ENCODE measurements around the gene ZNF17.

DNA sequence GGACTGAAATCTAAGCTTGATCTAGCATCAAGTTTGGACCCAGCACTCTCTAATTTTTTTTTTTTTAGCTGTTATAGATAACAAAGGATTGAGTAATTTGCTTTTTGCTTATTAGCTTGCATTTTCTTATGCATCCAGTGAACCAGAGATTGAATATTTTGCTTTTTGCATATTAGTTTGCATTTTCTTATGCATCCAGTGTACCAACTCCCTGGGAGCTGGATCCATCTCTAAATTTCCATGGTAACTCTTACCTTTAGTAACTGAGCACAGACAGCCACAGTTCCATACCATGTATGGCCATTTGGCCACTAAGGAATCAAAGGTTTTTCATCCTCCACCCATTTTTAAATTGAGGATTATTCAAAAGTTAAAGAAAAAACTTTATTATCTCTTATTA, 30.0 kb upstream of the ZNF17 start:
- TF ChIP-seq, protein P1, sequence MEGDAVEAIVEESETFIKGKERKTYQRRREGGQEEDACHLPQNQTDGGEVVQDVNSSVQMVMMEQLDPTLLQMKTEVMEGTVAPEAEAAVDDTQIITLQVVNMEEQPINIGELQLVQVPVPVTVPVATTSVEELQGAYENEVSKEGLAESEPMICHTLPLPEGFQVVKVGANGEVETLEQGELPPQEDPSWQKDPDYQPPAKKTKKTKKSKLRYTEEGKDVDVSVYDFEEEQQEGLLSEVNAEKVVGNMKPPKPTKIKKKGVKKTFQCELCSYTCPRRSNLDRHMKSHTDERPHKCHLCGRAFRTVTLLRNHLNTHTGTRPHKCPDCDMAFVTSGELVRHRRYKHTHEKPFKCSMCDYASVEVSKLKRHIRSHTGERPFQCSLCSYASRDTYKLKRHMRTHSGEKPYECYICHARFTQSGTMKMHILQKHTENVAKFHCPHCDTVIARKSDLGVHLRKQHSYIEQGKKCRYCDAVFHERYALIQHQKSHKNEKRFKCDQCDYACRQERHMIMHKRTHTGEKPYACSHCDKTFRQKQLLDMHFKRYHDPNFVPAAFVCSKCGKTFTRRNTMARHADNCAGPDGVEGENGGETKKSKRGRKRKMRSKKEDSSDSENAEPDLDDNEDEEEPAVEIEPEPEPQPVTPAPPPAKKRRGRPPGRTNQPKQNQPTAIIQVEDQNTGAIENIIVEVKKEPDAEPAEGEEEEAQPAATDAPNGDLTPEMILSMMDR (IDR thresholded peaks at IDR 0.05; ENCODE audit: insufficient read depth, low read length) = no peak
- TF ChIP-seq, protein P2, sequence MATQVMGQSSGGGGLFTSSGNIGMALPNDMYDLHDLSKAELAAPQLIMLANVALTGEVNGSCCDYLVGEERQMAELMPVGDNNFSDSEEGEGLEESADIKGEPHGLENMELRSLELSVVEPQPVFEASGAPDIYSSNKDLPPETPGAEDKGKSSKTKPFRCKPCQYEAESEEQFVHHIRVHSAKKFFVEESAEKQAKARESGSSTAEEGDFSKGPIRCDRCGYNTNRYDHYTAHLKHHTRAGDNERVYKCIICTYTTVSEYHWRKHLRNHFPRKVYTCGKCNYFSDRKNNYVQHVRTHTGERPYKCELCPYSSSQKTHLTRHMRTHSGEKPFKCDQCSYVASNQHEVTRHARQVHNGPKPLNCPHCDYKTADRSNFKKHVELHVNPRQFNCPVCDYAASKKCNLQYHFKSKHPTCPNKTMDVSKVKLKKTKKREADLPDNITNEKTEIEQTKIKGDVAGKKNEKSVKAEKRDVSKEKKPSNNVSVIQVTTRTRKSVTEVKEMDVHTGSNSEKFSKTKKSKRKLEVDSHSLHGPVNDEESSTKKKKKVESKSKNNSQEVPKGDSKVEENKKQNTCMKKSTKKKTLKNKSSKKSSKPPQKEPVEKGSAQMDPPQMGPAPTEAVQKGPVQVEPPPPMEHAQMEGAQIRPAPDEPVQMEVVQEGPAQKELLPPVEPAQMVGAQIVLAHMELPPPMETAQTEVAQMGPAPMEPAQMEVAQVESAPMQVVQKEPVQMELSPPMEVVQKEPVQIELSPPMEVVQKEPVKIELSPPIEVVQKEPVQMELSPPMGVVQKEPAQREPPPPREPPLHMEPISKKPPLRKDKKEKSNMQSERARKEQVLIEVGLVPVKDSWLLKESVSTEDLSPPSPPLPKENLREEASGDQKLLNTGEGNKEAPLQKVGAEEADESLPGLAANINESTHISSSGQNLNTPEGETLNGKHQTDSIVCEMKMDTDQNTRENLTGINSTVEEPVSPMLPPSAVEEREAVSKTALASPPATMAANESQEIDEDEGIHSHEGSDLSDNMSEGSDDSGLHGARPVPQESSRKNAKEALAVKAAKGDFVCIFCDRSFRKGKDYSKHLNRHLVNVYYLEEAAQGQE (IDR thresholded peaks at IDR 0.05; ENCODE audit: insufficient replicate concordance, low read depth) = no peak
- TF ChIP-seq POLR2AphosphoS5 (IDR thresholded peaks at IDR 0.05; ENCODE audit: low read depth) = no peak
